ENCODE results near the gene DNAJB4. TPM values are rescaled to one million over a fixed set of nuclear protein-coding genes. Genes with fewer than 3 reads are reported as not detected.
"Not testable (repeated sequence)": the region's sequence is repeated elsewhere in the genome, so short reads cannot be mapped to it uniquely, and the experiment has no call there.

Gene DNAJB4
- total RNA-seq, 1 donor from 2014 or later: 40.6 TPM

DNA sequence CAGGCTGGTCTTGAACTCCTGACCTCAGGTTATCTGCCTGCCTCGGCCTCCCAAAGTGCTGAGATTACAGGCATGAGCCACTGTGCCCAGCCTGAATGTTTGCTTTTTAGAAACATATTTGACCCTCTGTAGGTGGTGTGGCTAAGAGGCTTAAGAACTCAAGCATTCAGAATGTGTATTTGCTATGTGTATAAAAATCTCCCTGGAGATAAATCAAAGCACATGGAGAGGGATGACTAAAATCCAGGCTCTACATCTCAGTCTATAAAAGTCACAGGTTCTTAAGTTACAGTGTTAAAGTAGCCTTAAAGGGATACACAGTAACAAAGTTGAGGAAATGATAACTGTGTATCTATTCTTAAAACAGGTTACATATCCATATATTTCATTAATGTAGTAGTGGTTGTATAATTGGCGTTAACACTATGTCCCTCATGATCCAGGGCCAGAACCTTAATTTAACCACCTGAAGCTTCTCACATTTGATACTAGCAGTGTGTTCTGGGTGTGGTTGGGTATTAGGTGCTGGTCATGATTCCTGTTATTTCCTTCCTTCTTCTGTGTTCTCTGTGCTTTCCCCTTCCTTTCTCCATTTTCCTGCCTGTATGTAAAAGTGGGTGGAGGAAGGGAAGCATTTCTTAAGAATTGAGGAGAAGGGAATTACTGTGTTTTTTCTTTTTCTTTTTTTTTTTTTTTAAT, 57.2 kb downstream of the DNAJB4 start:
- no peak for DNase-seq (ENCODE audit: low spot score)
- H3K9me3 Mint-ChIP-seq: no peaks in the 10 kb centered on the region
- H3K79me2 ChIP-seq (ENCODE audit: low read depth): no peaks in the 10 kb centered on the region
- H3K4me2 ChIP-seq: no peak overlapping the region
- no peaks in the 10 kb centered on the region for H3K27me3 ChIP-seq
- no peak overlapping the region for H3K4me3 Mint-ChIP-seq
- H4K20me1 ChIP-seq (ENCODE audit: low read depth): no peaks in the 10 kb centered on the region
- H3K36me3 Mint-ChIP-seq: no peaks in the 10 kb centered on the region
- TF ChIP-seq EZH2phosphoT487 (IDR thresholded peaks at IDR 0.05) (no peak), EZH2 (IDR thresholded peaks at IDR 0.05) (no peak)
- TF ChIP-seq, protein P1, sequence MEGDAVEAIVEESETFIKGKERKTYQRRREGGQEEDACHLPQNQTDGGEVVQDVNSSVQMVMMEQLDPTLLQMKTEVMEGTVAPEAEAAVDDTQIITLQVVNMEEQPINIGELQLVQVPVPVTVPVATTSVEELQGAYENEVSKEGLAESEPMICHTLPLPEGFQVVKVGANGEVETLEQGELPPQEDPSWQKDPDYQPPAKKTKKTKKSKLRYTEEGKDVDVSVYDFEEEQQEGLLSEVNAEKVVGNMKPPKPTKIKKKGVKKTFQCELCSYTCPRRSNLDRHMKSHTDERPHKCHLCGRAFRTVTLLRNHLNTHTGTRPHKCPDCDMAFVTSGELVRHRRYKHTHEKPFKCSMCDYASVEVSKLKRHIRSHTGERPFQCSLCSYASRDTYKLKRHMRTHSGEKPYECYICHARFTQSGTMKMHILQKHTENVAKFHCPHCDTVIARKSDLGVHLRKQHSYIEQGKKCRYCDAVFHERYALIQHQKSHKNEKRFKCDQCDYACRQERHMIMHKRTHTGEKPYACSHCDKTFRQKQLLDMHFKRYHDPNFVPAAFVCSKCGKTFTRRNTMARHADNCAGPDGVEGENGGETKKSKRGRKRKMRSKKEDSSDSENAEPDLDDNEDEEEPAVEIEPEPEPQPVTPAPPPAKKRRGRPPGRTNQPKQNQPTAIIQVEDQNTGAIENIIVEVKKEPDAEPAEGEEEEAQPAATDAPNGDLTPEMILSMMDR (IDR thresholded peaks at IDR 0.05): no peak
- H3K27me3 Mint-ChIP-seq (ENCODE audit: insufficient read depth, low read depth): no peaks in the 10 kb centered on the region
- no peaks in the 10 kb centered on the region for H3K9me3 ChIP-seq (ENCODE audit: low read depth)
- no peak overlapping the region for H3K27ac ChIP-seq
- H3K4me1 Mint-ChIP-seq: peaks cover 5% of the 10 kb centered on the region
- H3K4me1 ChIP-seq: no peaks in the 10 kb centered on the region
- H3K27ac Mint-ChIP-seq: no peak overlapping the region
- no peak overlapping the region for H3K9ac ChIP-seq
- no peak overlapping the region for H2AFZ ChIP-seq (replicated peaks)
- H3K4me3 ChIP-seq: no peak overlapping the region
- no peaks in the 10 kb centered on the region for H3K36me3 ChIP-seq
- no peaks in the 10 kb centered on the region for H3F3A ChIP-seq (ENCODE audit: low read depth)

DNA sequence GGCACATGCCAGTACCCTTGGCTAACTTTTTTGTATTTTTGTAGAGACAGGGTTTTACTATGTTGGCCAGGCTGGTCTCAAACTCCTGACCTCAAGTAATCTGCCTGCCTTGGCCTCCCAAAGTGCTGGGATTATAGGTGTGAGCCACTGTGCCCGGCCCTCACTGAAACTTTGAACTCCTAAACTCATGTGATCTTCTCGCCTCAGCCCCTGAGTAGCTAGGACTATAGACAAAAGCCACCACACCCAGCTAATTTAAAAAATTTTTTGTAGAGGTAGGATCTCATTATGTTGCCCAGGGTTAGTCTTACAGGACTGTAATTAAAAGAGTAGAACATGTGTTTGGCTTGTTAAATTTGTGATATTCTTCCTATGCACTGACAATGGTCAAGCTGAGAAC, 60.1 kb downstream of the DNAJB4 start:
- not testable (repeated sequence) for DNase-seq (ENCODE audit: low spot score); H3K36me3 ChIP-seq; H2AFZ ChIP-seq (replicated peaks); H3K4me2 ChIP-seq; H3K27ac ChIP-seq; H3K4me3 ChIP-seq; H3K9me3 ChIP-seq (ENCODE audit: low read depth); H3K27me3 ChIP-seq; H3K27me3 Mint-ChIP-seq (ENCODE audit: insufficient read depth, low read depth); H3K4me1 ChIP-seq; H3K4me1 Mint-ChIP-seq; H3K4me3 Mint-ChIP-seq; H3K27ac Mint-ChIP-seq; H3K79me2 ChIP-seq (ENCODE audit: low read depth); H3K36me3 Mint-ChIP-seq; H3K9me3 Mint-ChIP-seq; H4K20me1 ChIP-seq (ENCODE audit: low read depth); H3K9ac ChIP-seq; H3F3A ChIP-seq (ENCODE audit: low read depth)

Small RNAs within 50 kb of the gene (small RNA-seq; reads per million reads assigned to genes)
- gene AC103591.3: 0.73 reads per million, percentile 70 among the genes with 10 or more reads in this experiment

Other genes starting within 250 kb of the DNAJB4 start
- 88.8 and 132 TPM in 2 replicates for gene USP33, start 245.1 kb upstream of the DNAJB4 start, total RNA-seq (ENCODE audit: low replicate concordance)
- 7.8 and 12.6 TPM in 2 replicates for gene MIGA1, start 225.3 kb upstream of the DNAJB4 start, total RNA-seq (ENCODE audit: low replicate concordance)
- 2.0 and 2.4 TPM in 2 replicates for gene NEXN, start 116.3 kb upstream of the DNAJB4 start, total RNA-seq (ENCODE audit: low replicate concordance)
- 353 and 491 TPM in 2 replicates for gene FUBP1, start 25.9 kb upstream of the DNAJB4 start, total RNA-seq (ENCODE audit: low replicate concordance)
- not detected in 2 replicates for gene GIPC2, start 41.0 kb downstream of the DNAJB4 start, total RNA-seq (ENCODE audit: low replicate concordance)